ENCODE measurements around the gene OR5D18. TPM values are rescaled to one million over a fixed set of nuclear protein-coding genes. Genes with fewer than 3 reads are reported as not detected.

Gene OR5D18
- total RNA-seq, result not detected
- polyA plus RNA-seq (2013, experiment 1 of 2), result not detected
- polyA plus RNA-seq (2013, experiment 2 of 2), result not detected
- long read RNA-seq, experiment 1, result 0 reads
- long read RNA-seq, experiment 2, result 0 reads
- long read RNA-seq, experiment 3, result 0 reads
- long read RNA-seq, experiment 4, result 0 reads

DNA sequence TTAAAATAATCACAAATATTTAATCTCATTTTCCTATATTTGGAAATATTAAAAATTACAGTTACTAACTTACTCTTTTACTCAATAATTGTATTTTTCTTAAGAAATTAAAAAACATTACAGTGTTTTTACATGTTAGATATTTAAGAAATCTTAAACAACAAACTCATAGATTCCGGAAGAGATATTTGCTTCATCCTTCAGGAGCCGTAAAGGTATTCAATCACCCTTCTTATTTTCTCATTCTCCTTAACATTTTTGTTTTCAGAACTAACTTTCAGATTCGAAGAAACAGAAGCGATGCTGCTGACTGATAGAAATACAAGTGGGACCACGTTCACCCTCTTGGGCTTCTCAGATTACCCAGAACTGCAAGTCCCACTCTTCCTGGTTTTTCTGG lies at the start of gene OR5D18:
Gene OR5D18 (plus strand): TSS at position 301 of the 400 bp plus-strand sequence. CDS start 0 bp downstream, at position 301.
- no peaks in the 10 kb centered on the region for H3K4me1 ChIP-seq (ENCODE audit: control insufficient read depth, insufficient read depth, low read length)
- no peak within 1 kb of the TSS for H3K27ac Mint-ChIP-seq
- H3K4me3 ChIP-seq (ENCODE audit: low read length), result peak within 1 kb of the TSS; percentile 10
- no peaks in the 10 kb centered on the region for H3K27me3 Mint-ChIP-seq (ENCODE audit: insufficient read depth)
- peaks cover 62% of the 10 kb centered on the region for H3K9me3 ChIP-seq (ENCODE audit: control insufficient read depth, low read length)
- H3K9ac ChIP-seq (ENCODE audit: extremely low read depth, low read length, poor library complexity, severe bottlenecking), result no peak within 1 kb of the TSS
- peaks cover 80% of the 10 kb centered on the region for H3K9me3 Mint-ChIP-seq
- WGBS, 2 experiments (ENCODE audit: insufficient coverage in 1 of 2, insufficient read length in 1 of 2), result 75 to 83% methylated on average over 5 of the region's 5 CpGs
- no peaks in the 10 kb centered on the region for H3K4me1 Mint-ChIP-seq
- H3K36me3 ChIP-seq (ENCODE audit: control insufficient read depth, insufficient read depth, low read length), result no peaks in the 10 kb centered on the region
- H3K4me3 Mint-ChIP-seq, result no peak within 1 kb of the TSS
- no peaks in the 10 kb centered on the region for H3K27me3 ChIP-seq (ENCODE audit: control insufficient read depth, insufficient read depth, low read length, poor library complexity, severe bottlenecking)
- TF ChIP-seq, protein P1, sequence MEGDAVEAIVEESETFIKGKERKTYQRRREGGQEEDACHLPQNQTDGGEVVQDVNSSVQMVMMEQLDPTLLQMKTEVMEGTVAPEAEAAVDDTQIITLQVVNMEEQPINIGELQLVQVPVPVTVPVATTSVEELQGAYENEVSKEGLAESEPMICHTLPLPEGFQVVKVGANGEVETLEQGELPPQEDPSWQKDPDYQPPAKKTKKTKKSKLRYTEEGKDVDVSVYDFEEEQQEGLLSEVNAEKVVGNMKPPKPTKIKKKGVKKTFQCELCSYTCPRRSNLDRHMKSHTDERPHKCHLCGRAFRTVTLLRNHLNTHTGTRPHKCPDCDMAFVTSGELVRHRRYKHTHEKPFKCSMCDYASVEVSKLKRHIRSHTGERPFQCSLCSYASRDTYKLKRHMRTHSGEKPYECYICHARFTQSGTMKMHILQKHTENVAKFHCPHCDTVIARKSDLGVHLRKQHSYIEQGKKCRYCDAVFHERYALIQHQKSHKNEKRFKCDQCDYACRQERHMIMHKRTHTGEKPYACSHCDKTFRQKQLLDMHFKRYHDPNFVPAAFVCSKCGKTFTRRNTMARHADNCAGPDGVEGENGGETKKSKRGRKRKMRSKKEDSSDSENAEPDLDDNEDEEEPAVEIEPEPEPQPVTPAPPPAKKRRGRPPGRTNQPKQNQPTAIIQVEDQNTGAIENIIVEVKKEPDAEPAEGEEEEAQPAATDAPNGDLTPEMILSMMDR (conservative IDR thresholded peaks at IDR 0.05), result no peak
- no peak within 1 kb of the TSS for H3K27ac ChIP-seq (ENCODE audit: low read depth, low read length)
- DNase-seq, result no peak
- H3K36me3 Mint-ChIP-seq (ENCODE audit: low read depth), result no peaks in the 10 kb centered on the region

DNA sequence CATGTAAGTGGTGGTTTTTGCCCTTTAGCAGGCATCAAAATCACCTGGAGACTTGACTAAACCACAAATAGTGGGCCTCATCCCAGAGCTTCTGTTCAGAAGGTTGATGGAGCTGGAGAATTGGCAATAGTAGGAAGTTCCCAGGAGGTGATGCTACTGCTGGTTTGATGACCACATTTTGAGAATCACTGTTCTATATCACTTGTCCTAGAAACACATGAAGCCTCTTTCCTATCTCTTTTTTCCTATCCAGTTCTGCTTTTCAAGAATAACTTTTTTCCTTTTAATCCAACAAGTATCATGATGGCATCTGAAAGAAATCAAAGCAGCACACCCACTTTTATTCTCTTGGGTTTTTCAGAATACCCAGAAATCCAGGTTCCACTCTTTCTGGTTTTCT lies 46.3 kb upstream of the OR5D18 start, which contains the start of gene OR5D13:
Gene OR5D13 (plus strand): TSS at position 301 of the 400 bp plus-strand sequence. CDS start 0 bp downstream, at position 301.
- no peaks in the 10 kb centered on the region for H3K36me3 Mint-ChIP-seq (ENCODE audit: low read depth)
- no peaks in the 10 kb centered on the region for H3K27me3 Mint-ChIP-seq (ENCODE audit: insufficient read depth)
- no peak within 1 kb of the TSS for H3K4me3 Mint-ChIP-seq
- H3K4me1 ChIP-seq (ENCODE audit: control insufficient read depth, insufficient read depth, low read length), result no peaks in the 10 kb centered on the region
- no peaks in the 10 kb centered on the region for H3K36me3 ChIP-seq (ENCODE audit: control insufficient read depth, insufficient read depth, low read length)
- DNase-seq, result no peak
- no peak within 1 kb of the TSS for H3K27ac ChIP-seq (ENCODE audit: low read depth, low read length)
- peaks cover 78% of the 10 kb centered on the region for H3K9me3 ChIP-seq (ENCODE audit: control insufficient read depth, low read length)
- H3K4me1 Mint-ChIP-seq, result no peaks in the 10 kb centered on the region
- no peak within 1 kb of the TSS for H3K27ac Mint-ChIP-seq
- H3K4me3 ChIP-seq (ENCODE audit: low read length), result no peak within 1 kb of the TSS
- H3K27me3 ChIP-seq (ENCODE audit: control insufficient read depth, insufficient read depth, low read length, poor library complexity, severe bottlenecking), result no peaks in the 10 kb centered on the region
- no peak within 1 kb of the TSS for H3K9ac ChIP-seq (ENCODE audit: extremely low read depth, low read length, poor library complexity, severe bottlenecking)
- peaks cover 83% of the 10 kb centered on the region for H3K9me3 Mint-ChIP-seq
- TF ChIP-seq, protein P1 (conservative IDR thresholded peaks at IDR 0.05), result no peak

DNA sequence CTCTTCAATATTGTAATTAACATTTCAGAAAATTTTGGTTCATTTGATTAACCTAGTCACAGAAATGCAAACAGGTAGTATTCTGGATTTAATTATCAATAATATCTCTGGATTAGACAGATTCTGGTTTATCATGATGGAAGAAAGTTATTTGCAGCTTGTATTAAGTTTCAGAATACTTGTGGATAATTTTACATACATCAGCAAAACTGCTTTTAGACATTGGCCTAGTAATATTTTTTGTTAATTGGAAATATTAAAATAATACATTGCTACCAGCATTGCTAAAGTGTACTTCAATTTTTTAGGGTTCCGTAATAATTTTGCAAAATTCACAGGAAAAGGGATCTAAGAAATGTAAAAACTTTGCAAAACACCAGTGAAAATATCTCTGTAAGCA lies 27.8 kb upstream of the OR5D18 start:
- Histone ChIP-seq H3K9ac (ENCODE audit: extremely low read depth, low read length, poor library complexity, severe bottlenecking) (no peak overlapping the region), H3K36me3 (ENCODE audit: control insufficient read depth, insufficient read depth, low read length) (no peaks in the 10 kb centered on the region), H3K27me3 (ENCODE audit: control insufficient read depth, insufficient read depth, low read length, poor library complexity, severe bottlenecking) (no peaks in the 10 kb centered on the region), H3K4me3 (ENCODE audit: low read length) (no peak overlapping the region), H3K27ac (ENCODE audit: low read depth, low read length) (no peak overlapping the region), H3K4me1 (ENCODE audit: control insufficient read depth, insufficient read depth, low read length) (no peaks in the 10 kb centered on the region), H3K9me3 (ENCODE audit: control insufficient read depth, low read length) (peaks cover 82% of the 10 kb centered on the region)
- H3K4me1 Mint-ChIP-seq, result no peaks in the 10 kb centered on the region
- H3K36me3 Mint-ChIP-seq (ENCODE audit: low read depth), result no peaks in the 10 kb centered on the region
- 69% methylated on average over 1 of the region's 1 CpG; no CpG with 5 or more reads in 1 of the 2 experiments for WGBS, 2 experiments (ENCODE audit: insufficient coverage in 1 of 2, insufficient read length in 1 of 2)
- TF ChIP-seq, protein P1 (conservative IDR thresholded peaks at IDR 0.05), result no peak
- H3K4me3 Mint-ChIP-seq, result no peak overlapping the region
- peaks cover 62% of the 10 kb centered on the region for H3K9me3 Mint-ChIP-seq
- no peak for DNase-seq
- H3K27me3 Mint-ChIP-seq (ENCODE audit: insufficient read depth), result no peaks in the 10 kb centered on the region
- no peak overlapping the region for H3K27ac Mint-ChIP-seq
